ENCODE measurements around the gene NSUN3.
"Not testable (repeated sequence)": the region's sequence is repeated elsewhere in the genome, so short reads cannot be mapped to it uniquely, and the experiment has no call there.

The NSUN3 gene

GRCh38 chr3:94069194-94069813 lies 6.4 kb downstream of the NSUN3 start:
- DNase-seq = peak; percentile 38

DNA sequence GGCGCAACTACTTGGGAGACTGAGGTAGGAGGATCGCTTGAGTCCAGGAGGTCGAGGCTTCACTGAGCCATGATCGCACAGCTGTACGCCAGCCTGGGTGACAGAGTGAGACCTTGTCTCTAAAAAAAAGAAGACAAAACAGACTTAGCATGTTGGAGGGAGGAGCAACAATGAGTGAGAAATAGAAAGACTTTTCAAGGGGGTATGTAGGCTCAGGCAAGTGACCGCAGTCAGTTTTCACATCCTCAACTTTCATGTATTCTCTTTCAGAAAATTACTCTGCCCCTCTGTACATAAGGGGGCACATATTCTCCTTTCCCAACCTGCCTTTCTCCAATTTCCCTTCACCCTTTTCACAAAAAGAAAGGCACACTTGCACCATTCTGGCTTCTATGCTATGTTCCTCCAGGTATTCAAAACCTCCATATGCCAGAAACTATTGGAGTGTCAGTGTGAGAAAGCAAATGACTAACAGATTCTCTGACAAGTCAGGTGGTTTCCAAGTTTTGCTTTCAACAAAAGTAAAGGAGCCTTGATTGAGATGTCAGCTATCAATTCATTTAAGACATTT lies 7.6 kb downstream of the NSUN3 start:
- DNase-seq = no peak

DNA sequence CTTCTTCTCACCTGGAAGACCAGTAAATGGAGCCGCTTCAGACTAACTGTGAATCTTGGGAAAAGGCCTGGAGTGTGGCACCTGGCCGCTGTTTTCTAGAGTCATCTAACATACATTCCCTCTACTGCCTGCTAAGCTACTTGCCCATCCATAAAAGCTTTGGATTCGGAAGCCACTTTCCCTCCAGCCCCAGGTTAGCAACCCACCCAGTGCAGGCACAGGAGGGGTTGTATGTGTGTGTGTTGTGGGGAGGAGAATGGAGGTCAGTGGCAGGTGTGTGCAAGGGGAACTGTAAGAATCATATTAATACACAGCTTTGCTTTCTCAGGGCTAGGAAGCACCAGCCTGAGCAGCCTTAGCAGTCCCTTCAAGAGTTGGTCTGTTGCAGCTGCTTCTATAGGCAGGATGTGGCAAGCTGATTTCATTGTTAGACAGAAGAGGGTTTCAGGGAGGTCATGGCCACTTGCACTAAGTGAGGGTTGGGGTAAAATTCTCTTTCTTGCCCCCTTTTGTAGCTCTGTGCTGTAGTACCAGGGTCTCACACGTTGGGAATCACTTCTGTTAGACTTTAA lies 8.9 kb downstream of the NSUN3 start:
- no peak for DNase-seq

DNA sequence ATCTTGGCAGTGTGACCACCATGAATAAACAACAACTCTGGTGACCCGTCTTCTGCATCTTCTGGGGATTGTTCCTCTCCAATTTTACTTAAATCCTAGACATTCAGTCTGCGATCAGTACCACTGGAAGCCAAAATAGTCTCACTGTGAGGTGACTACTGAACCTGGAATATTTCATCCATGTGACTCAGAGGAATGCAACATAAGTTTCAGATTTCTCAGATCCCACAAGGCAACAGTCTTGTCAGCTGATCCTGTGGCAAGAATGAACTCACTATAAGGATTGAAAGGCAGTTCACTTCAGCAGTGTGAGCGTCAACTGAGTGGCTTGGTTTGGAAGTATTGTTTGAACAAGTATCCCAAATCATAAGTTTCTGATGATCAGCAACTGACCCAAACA lies 13.2 kb downstream of the NSUN3 start:
- no peak for DNase-seq

DNA sequence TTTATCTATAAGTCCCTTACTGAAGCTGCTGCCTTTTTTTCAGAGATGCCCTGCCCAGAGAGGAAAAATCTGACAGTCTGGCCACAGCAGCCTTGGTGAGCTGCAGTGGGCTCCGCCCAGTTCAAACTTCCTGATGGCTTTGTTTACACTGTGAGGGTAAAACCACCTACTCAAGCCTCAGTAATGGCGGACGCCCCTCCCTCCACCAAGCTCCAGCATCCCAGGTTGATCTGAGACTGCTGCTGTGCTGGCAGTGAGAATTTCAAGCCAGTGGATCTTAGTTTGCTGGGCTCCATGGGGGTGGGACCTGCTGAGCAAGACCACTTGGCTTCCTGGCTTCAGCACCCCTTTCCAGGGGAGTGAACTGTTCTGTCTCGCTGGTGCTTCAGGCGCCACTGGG lies 17.7 kb downstream of the NSUN3 start:
- peak; percentile 19 for DNase-seq

GRCh38 chr3:94081884-94082283 lies 19.0 kb downstream of the NSUN3 start:
- no peak for DNase-seq

GRCh38 chr3:94082391-94082937 lies 19.6 kb downstream of the NSUN3 start:
- no peak for DNase-seq

GRCh38 chr3:94083261-94083660 lies 20.4 kb downstream of the NSUN3 start:
- DNase-seq = no peak

DNA sequence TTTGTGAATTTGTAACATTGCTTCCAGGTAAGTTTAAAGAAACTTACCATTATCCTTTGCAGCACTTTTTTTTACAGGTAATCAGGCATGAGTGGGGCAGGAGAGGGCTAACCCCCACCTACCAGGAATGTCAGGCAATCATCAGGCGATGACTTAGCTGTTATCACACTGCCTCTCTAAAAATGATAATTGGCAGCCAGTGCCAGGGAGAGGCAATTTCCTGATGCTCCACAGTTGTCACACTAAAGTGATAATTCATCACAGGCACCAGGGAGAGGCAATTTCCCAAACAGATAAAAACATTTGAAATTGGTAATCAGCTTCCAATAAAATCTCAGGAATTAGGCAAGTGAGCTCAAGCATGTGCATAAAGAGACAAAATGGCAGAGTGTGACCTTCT lies 26.3 kb downstream of the NSUN3 start:
- DNase-seq = no peak

GRCh38 chr3:94092086-94092485 lies 29.2 kb downstream of the NSUN3 start:
- no peak for DNase-seq

GRCh38 chr3:94093151-94093550 lies 30.3 kb downstream of the NSUN3 start:
- DNase-seq = no peak

DNA sequence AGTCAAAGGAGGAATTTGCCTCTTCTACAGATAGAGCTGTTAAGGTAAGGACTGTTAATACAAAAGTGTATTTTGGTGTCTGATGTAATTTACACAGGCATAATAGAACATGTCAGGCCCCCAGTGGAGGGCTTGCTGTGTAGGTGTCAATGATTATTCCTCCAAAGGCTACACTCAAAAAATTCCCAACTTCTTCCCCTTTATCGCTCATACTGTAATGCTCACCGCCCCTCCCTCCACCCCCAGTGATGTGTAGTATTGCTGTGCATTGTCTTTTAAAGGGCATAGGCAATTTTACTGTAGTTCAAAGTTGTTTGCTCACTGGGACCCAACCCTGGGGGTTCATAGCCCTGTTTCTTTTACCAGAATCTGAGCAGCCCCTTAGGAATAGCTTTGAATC lies 32.2 kb downstream of the NSUN3 start:
- DNase-seq = no peak

- DNase-seq = no peak
Observed at GRCh38 chr3:94098452-94098851, 35.6 kb downstream of the NSUN3 start.

DNA sequence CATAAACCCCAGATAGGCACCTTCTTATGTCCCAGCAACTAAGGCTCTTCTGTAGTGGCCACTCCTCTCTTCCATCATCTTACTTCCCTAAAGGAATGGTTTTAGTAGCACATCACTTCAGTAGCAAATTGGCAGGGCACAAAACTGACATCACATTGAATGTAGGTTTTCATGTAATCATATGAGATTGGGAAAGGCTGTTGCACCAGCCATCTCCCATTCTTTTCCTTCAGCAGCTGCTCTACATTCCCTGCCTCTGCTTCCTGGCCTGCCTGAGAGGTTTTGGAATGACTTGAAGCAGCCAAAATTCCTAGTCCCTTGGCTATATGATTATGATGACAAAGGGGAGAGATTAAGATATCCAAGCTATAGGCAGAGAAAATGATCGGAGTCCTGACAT lies 36.5 kb downstream of the NSUN3 start:
- DNase-seq = no peak

DNA sequence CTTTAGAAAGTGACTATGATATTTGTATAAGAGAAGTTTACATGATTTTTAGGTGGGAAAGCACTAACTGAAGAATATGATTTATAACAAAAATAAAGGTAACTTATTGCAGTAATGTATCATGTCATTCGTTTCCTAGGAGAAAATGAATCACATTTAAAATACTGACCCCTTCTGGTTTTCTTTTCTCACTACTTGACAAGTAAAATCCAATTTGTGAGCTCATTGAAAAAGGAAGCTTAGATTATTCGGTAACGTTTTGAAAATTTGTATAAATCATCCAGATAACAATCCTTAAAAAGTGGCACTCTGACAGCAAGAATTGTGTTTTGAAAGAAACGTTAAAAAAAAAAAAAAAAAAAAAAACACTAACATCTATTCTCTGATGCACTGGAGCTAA lies 39.0 kb downstream of the NSUN3 start:
- no peak for DNase-seq

GRCh38 chr3:94106268-94106667 lies 43.4 kb downstream of the NSUN3 start:
- no peak for DNase-seq

DNA sequence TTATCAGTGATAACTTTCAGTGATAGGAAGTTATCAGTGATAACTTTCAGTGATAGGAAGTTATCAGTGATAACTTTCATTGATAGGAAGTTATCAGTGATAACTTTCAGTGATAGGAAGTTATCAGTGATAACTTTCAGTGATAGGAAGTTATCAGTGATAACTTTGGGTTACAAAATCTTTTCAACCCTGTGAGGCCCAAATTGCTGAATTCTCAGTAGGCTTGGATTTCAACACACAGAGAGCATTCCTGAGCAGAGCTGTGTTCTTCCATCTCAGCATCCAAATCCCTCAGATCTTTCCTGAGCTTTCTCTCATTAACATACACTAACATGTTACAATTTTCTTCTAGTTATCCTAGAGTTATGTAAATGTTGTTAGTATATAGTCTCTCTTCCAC lies 47.4 kb downstream of the NSUN3 start:
- DNase-seq = not testable (repeated sequence)

GRCh38 chr3:94110854-94111253 lies 48.0 kb downstream of the NSUN3 start:
- DNase-seq = no peak

DNA sequence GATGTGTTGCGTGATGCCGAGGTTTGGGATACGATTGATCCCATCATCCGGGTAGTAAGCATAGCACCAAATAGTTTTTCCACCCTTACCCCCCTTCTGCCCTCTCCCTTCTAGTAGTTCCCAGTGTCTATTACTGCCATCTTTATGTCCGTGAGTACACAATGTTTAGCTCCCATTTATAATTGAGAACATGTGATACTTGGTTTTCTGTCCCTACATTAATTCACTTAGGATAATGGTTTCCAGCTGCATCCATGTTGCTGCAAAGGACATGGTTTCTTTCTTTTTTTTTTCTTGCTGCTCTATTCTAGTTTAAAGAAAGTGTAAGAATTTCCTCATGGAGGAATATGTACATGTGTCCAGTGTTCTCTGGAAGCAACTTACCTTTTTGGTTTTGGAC lies 51.8 kb downstream of the NSUN3 start:
- DNase-seq = no peak

DNA sequence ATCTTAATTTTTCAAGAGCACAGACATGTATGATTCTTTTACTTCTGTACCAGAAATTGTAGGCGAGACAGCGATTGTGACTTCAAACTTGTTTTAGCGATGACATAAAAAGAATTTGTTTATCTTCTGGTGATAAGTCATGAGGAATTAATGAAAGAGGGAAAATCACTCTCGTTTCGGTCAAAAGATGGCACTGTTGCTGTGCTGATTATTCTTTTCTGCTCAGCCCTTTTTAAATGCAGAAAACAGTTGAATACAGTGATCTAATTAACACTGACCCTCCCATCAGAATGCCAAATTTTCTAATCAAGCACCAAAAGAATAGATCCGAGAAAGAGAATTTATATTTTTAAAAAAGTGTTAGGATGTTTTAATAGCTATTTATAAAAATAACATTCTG lies 52.6 kb downstream of the NSUN3 start:
- no peak for DNase-seq

DNA sequence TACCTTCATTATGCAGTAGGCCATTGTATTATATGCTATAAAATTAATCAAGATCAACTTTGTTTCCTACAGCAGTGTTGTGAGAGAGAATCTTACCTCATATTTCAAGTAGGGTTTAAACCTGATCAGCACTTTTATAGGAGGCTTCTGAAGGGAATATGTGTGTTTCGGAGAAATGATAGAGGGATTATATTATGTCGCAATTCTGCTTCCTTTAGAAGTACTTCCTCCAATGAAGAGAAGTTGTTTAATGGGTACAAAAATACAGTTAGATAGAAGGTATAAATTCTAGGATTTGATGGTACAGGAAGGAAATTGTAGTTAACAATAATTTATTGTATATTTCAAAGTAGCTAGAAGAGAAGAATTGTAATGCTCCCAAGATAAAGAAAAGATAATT lies 54.9 kb downstream of the NSUN3 start:
- DNase-seq = no peak

DNA sequence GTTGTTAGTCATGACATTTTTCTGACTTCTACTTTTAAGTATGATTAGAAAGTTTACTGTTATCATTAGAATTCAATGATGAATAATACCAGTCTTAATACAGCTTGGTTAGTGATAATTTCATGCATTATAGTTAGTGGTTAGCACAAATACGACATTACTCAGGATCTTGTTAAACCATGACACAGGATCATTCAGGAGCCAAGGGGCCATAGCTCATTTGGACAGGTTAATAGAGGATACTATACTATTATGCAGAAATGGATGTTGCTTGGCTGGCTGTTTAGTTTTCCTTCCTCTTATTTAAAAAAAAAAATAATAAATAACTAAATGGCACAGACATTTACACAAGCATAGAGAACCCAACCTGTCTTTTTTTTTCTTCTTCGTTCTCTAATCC lies 55.5 kb downstream of the NSUN3 start:
- DNase-seq = no peak

GRCh38 chr3:94121161-94121560 lies 58.3 kb downstream of the NSUN3 start:
- DNase-seq = no peak

DNA sequence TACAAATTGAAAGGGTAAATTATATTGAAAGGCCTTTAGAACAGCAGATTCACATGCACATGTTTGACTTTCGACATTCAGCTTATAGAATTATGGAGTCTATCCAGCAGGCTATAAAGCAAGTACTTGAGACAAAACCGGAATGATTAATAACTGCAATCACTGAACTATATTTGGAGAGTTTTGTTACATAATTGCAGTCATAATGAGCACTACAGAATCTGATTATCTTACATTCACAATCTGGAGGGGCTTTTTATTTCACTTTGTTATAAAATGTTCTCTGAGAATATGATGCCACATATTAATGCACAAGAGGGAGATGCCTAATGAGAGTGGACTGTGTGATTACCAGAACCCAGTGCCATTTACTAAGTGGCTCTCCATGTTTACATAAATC lies 64.3 kb downstream of the NSUN3 start:
- DNase-seq = no peak

DNA sequence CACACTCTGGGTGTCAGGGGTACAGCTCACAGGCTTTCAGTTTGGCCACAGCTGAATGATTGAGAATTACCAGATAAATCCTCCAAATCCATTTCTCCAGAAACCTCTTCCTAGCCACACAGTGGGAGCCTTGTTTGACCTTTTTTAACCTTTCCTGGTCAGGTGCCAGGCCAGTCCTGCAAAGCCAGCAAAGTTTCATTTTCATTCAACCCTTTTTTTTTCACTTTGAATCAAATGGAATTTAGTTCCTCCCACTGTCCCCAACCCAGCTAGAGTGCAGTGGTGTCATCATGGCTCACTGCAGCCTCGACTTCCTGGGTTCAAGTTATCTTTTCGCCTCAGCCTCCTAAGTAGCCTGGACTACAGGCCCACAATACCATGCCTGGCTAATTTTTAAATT lies 67.8 kb downstream of the NSUN3 start:
- DNase-seq = no peak
